GM12875 (cell line): ENCODE data around the gene ERMAP.

Source experiments
- H3K4me3 ChIP-seq: one replicate; pipeline ENCODE4 v1.5.1; 2011; ENCODE audit warnings: low read depth, low read length, control low read depth
- CTCF ChIP-seq: IDR thresholded peaks from 2 replicates; pipeline ENCODE4 v1.5.1; 2011; ENCODE audit warnings: low read depth, mild to moderate bottlenecking, control low read depth, inconsistent platforms, low read length, moderate library complexity, borderline replicate concordance; ENCODE audit not compliant: insufficient read depth

The ERMAP gene

GRCh38 chr1:42816585-42817439 is at the start of gene ERMAP, which contains the start of gene SVBP:
ERMAP (plus strand) TSS chr1:42817122; CDS start chr1:42830449, 13,327 bp downstream.
SVBP (minus strand) TSS chr1:42817397; CDS start chr1:42816544, 853 bp downstream.
- peak within 1 kb of the TSS; percentile 94 for H3K4me3 ChIP-seq
- TF ChIP-seq CTCF = no peak

GRCh38 chr1:42767510-42768000 is 49.4 kb upstream of the ERMAP start:
- TF ChIP-seq CTCF = no peak
- peak overlapping the region; percentile 87 for H3K4me3 ChIP-seq

- peak overlapping the region; percentile 87 for H3K4me3 ChIP-seq
- TF ChIP-seq CTCF = no peak
Measured at GRCh38 chr1:42768172-42768571, 48.8 kb upstream of the ERMAP start.

- H3K4me3 ChIP-seq = no peak overlapping the region
- no peak for TF ChIP-seq CTCF
Measured at GRCh38 chr1:42769811-42770210, 47.1 kb upstream of the ERMAP start.

GRCh38 chr1:42773420-42773819 is 43.5 kb upstream of the ERMAP start:
- H3K4me3 ChIP-seq = no peak overlapping the region
- no peak for TF ChIP-seq CTCF

- H3K4me3 ChIP-seq = no peak overlapping the region
- no peak for TF ChIP-seq CTCF
Measured at GRCh38 chr1:42774928-42775526, 41.9 kb upstream of the ERMAP start.
